Dedifferentiated amniotic fluid mesenchymal stem cell (primary cell): ENCODE results near the gene OPRD1.
A peak's percentile ranks its signal among the peaks of the same experiment; 100 is the strongest.

Source experiments
- DNase-seq: peaks from one replicate; pipeline ENCODE4 v3.0.0-alpha.2; 2016; ENCODE audit errors: extremely low spot score

Gene OPRD1

DNA sequence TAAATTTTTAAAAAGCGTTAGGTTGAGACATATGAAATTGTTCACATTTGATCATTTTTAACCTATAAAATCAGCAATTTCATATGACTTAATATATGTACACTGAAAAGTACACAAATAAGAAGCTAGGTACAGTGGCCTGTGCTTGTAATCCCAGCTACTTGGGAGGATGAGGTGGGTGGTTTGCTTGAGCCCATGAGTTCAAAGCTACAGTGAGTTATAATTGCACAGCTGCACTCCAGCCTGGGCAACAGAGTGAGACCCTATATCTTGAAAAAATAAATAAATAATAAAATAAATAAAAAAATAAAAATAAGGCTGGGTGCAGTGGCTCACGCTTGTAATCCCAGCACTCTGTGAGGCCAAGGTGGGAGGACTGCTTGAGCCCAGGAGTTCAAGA, 97.2 kb downstream of the OPRD1 start:
- no peak for DNase-seq

DNA sequence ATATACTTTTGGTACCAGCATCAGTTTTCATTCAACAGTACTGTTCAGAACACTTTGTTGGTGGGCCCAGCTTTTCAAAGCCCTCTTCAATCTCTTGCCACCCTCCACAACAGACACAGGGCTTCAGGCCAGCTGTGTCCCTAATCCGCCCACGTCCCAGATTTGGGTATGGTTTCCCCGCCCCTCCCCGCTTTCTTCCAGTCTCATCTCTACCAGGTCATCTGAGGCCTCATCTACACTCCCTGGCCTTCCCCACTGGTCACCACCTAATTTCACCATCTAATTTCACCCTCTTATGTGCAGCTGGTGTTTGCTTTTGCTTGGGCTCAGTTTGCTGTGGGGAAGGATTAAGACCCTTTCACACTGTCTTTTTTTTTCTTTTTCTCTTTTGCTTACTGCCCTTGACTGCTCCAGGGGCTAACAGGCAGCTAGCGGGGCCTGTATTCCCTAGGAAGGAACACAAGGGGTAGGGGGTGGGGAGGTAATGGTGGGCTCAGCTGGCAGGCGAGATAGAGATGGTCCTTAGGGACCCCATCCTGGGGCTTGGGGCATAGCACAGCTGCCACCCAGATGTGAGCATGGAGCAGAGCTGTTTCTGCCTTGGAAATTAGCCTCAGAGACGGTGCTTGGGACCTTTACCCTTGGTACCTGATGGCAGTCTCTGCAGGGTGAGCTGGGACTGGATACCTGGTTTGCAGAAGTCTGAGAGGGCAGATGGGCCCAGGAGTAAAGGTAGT, 98.6 kb downstream of the OPRD1 start:
- no peak for DNase-seq

DNA sequence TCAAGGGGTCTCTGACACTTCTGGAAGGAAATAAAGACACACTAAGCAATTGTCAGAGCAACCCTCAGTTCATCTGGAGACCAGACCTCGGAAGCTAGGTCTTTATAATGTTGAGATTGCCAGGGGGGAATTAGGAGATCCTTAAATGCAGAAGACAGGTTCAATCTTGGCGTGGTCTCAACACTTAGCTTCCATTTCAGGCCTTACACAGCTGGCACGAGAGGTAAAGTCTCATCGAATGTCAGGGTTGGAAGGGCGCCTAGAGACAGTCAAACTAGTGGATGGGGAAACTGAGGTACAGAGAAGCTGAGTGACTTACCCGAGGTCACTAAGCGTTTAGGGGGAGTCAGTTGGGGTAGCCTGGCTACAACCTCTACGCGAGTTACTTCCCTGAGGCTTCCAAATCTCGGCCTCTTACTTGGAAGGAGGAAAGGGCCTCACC, 101.8 kb downstream of the OPRD1 start:
- DNase-seq = no peak

DNA sequence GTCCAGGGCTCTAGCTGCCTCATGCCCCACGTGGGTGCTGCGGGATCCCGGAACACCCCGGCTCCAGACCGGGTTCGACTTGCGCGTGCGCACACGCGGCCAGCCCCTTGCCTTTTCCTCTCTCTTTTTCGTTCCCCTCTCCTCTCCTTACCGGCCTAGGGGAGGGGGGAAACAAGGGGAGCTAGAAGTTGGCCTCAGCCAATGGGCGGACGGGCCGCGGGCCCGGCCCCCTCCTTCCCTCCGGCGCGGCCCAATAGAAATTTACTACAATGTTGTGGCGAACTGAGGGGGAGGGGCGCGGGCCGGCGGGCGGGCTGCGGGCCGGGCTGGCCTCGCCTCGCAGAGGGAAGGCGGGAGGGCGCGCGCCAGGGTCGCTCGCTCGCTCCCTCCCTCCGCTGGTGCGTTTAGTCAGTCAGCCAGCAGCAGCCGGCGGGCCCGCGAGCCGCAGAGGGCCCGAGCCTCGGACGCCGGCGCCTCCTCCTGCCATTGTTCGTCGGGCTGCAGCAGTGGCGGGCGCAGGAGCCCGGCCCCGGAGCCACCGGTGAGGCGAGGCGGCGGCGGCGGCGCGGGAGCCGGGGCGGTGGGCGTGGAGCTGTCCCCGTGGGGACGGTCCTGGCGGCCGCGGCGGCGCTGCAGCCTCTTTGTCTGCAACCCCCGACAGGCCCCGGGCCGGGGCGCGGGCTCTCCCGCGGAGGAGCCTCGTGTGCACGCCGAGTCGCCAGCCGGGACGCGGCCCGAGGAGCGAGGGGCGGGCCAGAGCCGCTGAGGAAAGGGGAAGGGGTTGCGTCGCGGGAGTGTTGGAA, 102.5 kb downstream of the OPRD1 start, which contains the start of gene EPB41:
TSS of gene EPB41 (plus strand) at position 342 of the 803 bp plus-strand sequence. CDS start 72,869 bp downstream, outside the sequence.
- DNase-seq = peak; percentile 84

DNA sequence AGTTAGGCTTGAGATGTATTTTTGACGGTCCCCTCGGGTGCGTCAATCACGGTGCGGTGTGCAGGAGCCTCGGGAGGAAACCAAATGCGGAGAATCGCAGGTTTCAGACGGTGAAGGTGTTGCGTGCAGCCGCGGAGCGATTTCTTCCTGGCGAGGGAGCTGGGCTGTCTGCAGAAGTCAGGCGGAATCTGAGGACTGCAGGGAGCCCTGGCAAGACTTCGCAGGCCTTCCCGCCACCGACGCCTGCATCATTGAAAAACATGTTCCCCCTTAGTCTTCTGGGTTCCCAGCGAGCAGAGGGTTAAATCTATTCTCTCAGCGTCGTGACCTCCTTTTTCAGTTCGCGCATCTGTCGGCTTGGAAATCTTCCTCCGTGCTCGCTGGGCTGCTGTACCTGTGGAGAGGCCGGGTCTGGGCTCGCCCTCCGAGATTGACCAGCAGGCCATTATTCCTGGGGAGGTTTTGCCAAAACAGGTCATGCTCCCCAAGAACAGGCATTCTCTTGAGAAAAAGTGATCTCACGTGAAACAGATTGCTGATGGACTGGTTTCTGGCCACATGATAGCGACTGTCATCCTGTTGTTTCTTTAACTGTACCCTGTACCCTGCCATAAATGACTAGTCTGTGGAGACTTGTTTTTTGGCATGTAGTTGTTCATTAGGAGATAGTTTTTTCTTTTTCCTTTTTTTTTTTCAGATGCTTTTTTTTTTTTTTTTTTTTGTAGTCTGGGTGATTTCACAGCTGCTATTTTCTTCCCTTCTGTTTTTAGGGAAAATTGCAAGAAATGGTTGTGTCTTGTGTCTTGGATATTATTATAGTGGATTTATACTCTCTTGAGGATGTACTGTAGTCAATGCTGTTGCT, 103.3 kb downstream of the OPRD1 start:
- DNase-seq = no peak

DNA sequence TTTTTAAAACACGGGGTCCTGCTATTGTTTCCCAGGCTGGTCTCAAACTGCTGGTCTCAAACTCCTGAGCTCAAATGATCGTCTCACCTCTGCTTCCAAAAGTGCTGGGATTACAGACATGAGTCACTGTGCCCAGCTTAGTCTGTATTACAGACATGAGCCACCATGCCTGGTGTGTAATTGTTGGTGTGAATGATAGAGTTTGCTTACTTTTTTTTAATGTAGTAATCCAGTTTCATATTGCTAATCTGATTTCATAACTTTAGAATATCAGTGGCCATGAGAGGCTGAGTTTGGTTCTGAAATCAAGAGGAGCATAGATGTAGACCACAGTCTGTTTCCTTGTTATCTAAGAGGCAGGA, 105.8 kb downstream of the OPRD1 start:
- DNase-seq = no peak
